ENCODE data around the gene ING1.

ING1 gene

DNA sequence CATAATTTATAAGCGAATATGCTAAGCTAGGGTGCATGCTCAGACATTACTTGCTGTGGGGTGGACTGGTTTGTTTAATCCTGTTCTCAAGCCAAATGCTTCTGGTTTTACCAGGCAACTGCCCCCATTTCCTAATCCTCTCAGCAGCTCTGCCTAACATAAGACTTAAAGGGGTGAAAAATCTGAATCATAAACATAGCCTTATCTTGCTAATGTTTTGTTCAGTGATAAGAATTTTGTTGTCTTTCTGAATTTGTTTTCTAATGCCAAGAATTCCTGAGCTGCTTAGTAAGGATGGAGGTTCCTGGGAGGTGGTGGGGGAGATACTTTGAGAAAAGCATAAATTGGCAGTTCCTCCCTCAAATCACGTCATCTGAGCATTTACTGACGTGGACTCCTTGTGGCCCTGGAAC, 42.7 kb downstream of the ING1 start:
- TF ChIP-seq, protein P1, sequence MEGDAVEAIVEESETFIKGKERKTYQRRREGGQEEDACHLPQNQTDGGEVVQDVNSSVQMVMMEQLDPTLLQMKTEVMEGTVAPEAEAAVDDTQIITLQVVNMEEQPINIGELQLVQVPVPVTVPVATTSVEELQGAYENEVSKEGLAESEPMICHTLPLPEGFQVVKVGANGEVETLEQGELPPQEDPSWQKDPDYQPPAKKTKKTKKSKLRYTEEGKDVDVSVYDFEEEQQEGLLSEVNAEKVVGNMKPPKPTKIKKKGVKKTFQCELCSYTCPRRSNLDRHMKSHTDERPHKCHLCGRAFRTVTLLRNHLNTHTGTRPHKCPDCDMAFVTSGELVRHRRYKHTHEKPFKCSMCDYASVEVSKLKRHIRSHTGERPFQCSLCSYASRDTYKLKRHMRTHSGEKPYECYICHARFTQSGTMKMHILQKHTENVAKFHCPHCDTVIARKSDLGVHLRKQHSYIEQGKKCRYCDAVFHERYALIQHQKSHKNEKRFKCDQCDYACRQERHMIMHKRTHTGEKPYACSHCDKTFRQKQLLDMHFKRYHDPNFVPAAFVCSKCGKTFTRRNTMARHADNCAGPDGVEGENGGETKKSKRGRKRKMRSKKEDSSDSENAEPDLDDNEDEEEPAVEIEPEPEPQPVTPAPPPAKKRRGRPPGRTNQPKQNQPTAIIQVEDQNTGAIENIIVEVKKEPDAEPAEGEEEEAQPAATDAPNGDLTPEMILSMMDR (IDR thresholded peaks at IDR 0.05; ENCODE audit: low read depth, low read length, missing control alignments): no peak
- in situ Hi-C loops (cut with HindIII; ENCODE audit: low sequenced_read_pairs): no loop called here
- DNase-seq (ENCODE audit: low read depth): peak; percentile 35
- no peak overlapping the region for H3K4me3 ChIP-seq (ENCODE audit: low read depth, low read length)

DNA sequence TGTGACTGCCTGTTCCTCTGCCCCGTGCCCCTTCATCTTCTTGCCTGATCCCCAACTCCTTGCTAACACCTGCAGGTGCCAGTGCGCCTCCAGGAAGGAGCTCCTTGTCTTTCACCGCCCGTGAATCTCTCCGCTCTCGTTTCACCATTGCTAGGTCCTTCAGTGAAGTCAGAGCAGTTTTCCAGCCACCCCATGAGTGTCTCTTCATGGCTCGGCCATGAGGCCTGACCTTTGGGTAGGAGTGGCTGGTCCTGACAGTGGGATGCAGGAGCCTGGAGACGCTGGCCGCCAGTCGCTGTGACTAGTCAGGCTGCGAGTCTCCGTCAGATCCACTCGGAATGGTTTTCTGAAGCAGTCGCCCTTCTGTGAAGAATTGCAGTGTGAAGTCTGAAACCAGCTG, 43.8 kb downstream of the ING1 start:
- no peak for DNase-seq (ENCODE audit: low read depth)
- TF ChIP-seq, protein P1 (IDR thresholded peaks at IDR 0.05; ENCODE audit: low read depth, low read length, missing control alignments): no peak
- H3K4me3 ChIP-seq (ENCODE audit: low read depth, low read length): no peak overlapping the region
- in situ Hi-C loops (cut with HindIII; ENCODE audit: low sequenced_read_pairs): no loop called here

DNA sequence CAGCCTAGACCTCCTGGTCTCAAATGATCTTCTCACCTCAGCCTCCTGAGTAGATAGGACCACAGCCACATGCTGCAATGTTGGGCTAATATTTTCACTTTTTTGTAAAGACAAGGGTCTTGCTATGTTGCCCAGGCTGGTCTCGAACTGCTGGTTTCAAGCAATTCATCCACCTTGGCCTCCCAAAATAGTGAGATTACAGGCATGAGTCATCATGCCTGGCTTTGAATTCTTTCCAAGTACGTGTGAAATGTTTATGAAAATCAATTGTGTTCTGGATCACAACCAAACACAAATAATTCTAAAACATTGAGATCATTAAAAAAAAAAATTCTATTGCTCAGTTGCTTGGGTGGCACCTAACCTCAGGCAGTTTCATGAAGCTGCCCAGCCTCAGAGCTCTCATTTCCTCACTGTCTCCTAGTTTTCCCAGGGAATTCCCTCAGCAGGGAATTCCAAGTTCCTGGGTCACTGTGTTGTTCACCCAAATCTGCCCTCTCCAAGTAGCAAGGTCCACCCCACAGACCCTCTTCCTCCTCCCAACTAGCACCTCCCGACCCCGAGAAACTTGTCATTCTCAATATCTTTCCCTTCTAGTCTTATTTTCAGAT, 44.8 kb downstream of the ING1 start:
- in situ Hi-C loops (cut with HindIII; ENCODE audit: low sequenced_read_pairs): no loop called here

DNA sequence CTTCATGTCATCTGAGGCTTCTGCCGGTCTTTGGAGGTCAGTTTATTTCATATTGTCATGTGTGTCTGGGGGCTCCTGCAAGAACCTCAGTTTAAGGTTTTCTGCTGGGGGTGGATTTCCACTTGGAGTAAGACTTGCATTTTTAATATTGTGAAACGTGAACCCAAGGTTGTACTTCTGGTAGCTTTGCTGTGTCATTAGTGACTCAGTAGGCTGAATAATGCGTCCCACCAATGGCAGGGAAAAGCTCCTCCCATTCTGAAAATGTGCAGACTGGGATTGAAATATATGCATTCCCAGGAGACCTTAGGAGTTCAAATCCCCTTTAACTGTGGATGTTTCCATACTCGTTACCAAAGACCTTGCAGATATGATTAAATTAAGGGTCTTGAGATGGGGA, 46.2 kb downstream of the ING1 start:
- H3K4me3 ChIP-seq (ENCODE audit: low read depth, low read length): no peak overlapping the region
- TF ChIP-seq, protein P1 (IDR thresholded peaks at IDR 0.05; ENCODE audit: low read depth, low read length, missing control alignments): no peak
- in situ Hi-C loops (cut with HindIII; ENCODE audit: low sequenced_read_pairs): no loop called here
- DNase-seq (ENCODE audit: low read depth): no peak

More for the DNA sequence above, 44.8 kb downstream of the ING1 start:
- no peak overlapping the region for H3K4me3 ChIP-seq (ENCODE audit: low read depth, low read length)
- TF ChIP-seq, protein P1 (IDR thresholded peaks at IDR 0.05; ENCODE audit: low read depth, low read length, missing control alignments): no peak
- peak; percentile 4 for DNase-seq (ENCODE audit: low read depth)

DNA sequence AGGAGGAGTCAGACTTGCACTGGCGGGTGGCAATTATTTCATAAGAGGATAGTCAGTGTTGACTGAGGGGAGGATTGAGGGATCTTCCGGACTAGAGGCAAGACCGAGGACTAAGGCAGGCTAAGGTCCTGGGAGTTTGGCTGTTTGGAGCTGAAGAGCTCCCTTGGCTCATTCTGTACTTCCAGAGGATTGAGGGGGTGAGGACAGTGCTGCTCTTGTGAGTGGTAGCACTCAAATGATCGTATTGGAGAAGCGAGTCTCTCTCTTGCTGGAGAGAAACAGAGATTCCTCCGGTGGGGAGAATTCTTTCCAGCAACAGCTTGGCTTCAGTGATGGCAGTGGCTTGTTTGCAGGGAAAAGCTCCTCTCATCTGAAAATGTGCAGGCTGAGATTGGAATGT, 47.1 kb downstream of the ING1 start:
- in situ Hi-C loops (cut with HindIII; ENCODE audit: low sequenced_read_pairs): no loop called here
- no peak overlapping the region for H3K4me3 ChIP-seq (ENCODE audit: low read depth, low read length)
- DNase-seq (ENCODE audit: low read depth): no peak
- TF ChIP-seq, protein P1 (IDR thresholded peaks at IDR 0.05; ENCODE audit: low read depth, low read length, missing control alignments): no peak

DNA sequence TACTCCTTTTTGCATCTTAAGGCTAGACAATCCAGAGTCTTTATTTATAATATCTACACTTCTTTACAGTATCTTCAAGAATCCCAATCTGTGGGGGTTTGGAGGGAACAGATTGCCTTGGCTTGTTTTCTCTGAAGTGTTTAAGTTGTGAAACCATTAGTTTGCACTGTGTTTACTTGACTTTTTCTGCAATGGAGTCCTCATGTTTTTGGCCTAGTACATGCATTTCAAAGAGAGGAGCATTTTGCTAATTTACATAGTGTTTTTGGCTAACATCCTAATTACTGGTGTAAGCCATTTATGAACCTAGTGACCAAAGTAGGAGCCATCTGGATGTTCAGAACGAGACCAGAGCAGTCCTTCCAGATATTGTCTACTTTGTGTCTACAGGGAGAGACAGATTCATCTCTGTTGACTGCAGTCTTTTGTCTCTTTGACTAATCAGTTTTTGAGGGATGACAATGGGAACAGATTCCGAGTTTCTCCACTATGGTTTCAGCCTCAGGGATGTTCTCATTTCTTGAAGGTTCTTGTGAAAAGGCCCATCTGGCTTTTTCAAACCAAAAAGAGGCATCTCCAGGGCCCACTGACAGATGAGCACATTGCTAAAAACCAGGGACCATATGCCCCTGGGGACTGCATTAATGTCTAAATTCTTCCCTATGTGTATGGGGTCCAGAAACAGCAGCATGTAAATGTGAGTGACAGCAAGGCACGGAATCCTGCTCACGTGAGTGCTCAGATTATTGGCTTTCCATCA, 53.4 kb downstream of the ING1 start:
- TF ChIP-seq, protein P1 (IDR thresholded peaks at IDR 0.05; ENCODE audit: low read depth, low read length, missing control alignments): no peak
- in situ Hi-C loops (cut with HindIII; ENCODE audit: low sequenced_read_pairs): no loop called here
- no peak for DNase-seq (ENCODE audit: low read depth)

More for the DNA sequence above, 53.4 kb downstream of the ING1 start:
- H3K4me3 ChIP-seq (ENCODE audit: low read depth, low read length): no peak overlapping the region
